Omental fat pad (tissue), 4 donors: ENCODE data around the gene CTTNBP2. TPM values are rescaled to one million over a fixed set of nuclear protein-coding genes. Genes with fewer than 3 reads are reported as not detected.

Source experiments
- ATAC-seq: fragments of 150-250 bp; one replicate; pipeline ENCODE4 v1.9.1; 2016; ENCODE audit warnings: mild to moderate bottlenecking, moderate library complexity; ENCODE audit not compliant: low FRiP score
- DNase-seq: peaks from one replicate; pipeline ENCODE4 v3.0.0-alpha.2; 2019; ENCODE audit warnings: low spot score
- total RNA-seq, 4 donors: library from RNA; depleted of rRNA; stranded (reverse); fragments of >200 nt; gene quantifications; one replicate each; pipeline ENCODE4 v1.1.0, GENCODE V29; 2016
- TF ChIP-seq, protein P1 (sequence below), 3 donors: fragments of 450-650 bp; IDR thresholded peaks; one replicate each; pipeline ENCODE4 v1.5.1; 2016 to 2017; ENCODE audit warnings: antibody characterized with exemption in 3 of 3, mild to moderate bottlenecking in 3 of 3, moderate library complexity in 2 of 3

Gene CTTNBP2
- total RNA-seq, 4 donors from 2014 or later, result 4.7 to 15.1 (median 13.0) TPM

- TF ChIP-seq, protein P1, sequence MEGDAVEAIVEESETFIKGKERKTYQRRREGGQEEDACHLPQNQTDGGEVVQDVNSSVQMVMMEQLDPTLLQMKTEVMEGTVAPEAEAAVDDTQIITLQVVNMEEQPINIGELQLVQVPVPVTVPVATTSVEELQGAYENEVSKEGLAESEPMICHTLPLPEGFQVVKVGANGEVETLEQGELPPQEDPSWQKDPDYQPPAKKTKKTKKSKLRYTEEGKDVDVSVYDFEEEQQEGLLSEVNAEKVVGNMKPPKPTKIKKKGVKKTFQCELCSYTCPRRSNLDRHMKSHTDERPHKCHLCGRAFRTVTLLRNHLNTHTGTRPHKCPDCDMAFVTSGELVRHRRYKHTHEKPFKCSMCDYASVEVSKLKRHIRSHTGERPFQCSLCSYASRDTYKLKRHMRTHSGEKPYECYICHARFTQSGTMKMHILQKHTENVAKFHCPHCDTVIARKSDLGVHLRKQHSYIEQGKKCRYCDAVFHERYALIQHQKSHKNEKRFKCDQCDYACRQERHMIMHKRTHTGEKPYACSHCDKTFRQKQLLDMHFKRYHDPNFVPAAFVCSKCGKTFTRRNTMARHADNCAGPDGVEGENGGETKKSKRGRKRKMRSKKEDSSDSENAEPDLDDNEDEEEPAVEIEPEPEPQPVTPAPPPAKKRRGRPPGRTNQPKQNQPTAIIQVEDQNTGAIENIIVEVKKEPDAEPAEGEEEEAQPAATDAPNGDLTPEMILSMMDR (IDR thresholded peaks at IDR 0.05), result no peak
- DNase-seq, result no peak
- no peak for ATAC-seq
Observed at GRCh38 chr7:117829450-117830117, 43.7 kb downstream of the CTTNBP2 start.

GRCh38 chr7:117828825-117829224 is 44.4 kb downstream of the CTTNBP2 start:
- DNase-seq, result no peak
- TF ChIP-seq, protein P1 (IDR thresholded peaks at IDR 0.05), result no peak
- ATAC-seq, result no peak

- no peak for ATAC-seq
- TF ChIP-seq, protein P1 (IDR thresholded peaks at IDR 0.05), result no peak
- no peak for DNase-seq
Observed at GRCh38 chr7:117827862-117828261, 45.4 kb downstream of the CTTNBP2 start.

GRCh38 chr7:117825132-117825531 is 48.1 kb downstream of the CTTNBP2 start:
- ATAC-seq, result no peak
- TF ChIP-seq, protein P1 (IDR thresholded peaks at IDR 0.05), result no peak

DNA sequence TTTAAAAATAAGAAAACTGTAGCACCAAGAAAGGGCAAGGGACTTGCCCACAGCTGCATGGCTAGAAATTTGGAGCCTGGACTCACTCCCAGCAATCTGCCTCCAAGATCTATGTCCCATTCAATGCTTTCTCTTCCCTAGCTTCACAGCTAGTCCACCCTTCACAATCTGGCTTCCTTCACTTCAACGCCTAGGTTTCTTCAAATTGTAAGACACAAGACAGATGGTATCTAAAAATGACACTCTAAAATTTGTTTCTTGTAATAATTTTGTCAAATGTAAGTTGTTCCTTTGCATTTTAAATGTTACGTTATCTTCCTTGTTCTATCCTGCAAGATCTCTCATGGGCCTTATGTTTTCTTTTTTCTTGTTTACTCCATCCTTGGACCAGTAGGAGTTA is 48.6 kb downstream of the CTTNBP2 start:
- TF ChIP-seq, protein P1 (IDR thresholded peaks at IDR 0.05), result no peak
- DNase-seq (no peak), ATAC-seq (no peak)

More at GRCh38 chr7:117825132-117825531, 48.1 kb downstream of the CTTNBP2 start:
- no peak for DNase-seq

DNA sequence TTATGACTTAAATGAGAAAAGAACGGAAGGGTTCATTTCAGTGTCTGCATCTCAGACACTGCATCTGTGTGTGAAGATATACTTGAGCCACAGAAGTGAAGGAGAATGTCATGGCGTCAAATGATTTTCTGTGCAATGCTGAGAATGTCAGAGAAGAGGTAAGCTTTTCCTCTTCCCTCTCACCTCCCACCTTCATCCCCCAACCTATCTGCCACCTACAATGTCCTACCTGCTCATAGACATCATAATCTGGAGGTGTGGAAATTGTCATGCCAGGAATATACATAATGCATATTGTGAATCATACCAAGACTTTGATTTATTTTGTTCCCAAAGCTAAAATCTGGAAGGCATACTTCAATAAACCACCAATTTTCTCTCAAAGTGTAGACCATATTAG is 53.7 kb downstream of the CTTNBP2 start:
- ATAC-seq, result no peak
- TF ChIP-seq, protein P1 (IDR thresholded peaks at IDR 0.05), result no peak

DNA sequence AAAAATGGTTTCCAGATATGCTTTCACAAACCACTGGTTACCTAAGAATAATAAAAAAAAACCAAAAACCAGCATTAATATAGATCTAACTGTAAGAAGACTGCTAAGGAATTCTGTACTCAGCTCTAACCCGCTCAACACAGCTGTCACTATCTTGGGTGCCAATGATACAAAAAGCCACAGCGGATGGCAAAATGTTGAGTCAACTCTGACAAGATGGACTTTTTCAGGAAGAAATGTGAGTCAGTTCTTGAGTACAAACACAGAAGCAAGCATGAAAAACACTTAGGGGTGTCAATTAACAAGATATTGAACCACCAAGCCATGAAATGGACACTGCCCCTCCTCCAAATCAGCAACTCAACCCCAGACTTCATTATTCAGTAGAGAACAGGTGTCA is 55.0 kb downstream of the CTTNBP2 start:
- DNase-seq (no peak), ATAC-seq (no peak)
- TF ChIP-seq, protein P1 (IDR thresholded peaks at IDR 0.05), result no peak

More for the DNA sequence above, 53.7 kb downstream of the CTTNBP2 start:
- no peak for DNase-seq
